HG03457 (cell line): ENCODE data around the gene RALGAPA1.
"Not testable (repeated sequence)": the region's sequence is repeated elsewhere in the genome, so short reads cannot be mapped to it uniquely, and the experiment has no call there.

Source experiments
- ATAC-seq: cut with Tn5 transposase; IDR thresholded peaks from one replicate; pipeline ENCODE4 v1.9.1; 2021; ENCODE audit warnings: moderate number of reproducible peaks; ENCODE audit not compliant: unreplicated experiment

RALGAPA1 gene

DNA sequence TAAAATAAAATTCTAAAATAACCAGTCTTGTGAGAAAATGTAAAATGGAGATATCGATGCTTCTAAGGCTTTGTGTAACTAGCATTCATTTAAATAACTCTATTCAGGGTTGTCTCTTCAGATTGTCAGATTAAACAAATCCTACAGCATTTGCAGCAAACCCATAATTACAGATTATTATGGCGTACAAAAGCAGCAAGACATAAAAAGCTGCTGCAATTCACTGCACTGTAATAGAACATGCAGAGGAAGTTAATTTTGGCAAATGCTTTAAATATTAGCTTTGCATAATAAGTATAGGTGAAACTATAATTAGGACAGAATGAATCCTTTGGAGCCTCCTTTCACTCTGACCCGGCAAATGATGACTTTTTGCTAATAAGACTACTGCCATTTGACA is 176.8 kb downstream of the RALGAPA1 start:
- ATAC-seq = no peak

DNA sequence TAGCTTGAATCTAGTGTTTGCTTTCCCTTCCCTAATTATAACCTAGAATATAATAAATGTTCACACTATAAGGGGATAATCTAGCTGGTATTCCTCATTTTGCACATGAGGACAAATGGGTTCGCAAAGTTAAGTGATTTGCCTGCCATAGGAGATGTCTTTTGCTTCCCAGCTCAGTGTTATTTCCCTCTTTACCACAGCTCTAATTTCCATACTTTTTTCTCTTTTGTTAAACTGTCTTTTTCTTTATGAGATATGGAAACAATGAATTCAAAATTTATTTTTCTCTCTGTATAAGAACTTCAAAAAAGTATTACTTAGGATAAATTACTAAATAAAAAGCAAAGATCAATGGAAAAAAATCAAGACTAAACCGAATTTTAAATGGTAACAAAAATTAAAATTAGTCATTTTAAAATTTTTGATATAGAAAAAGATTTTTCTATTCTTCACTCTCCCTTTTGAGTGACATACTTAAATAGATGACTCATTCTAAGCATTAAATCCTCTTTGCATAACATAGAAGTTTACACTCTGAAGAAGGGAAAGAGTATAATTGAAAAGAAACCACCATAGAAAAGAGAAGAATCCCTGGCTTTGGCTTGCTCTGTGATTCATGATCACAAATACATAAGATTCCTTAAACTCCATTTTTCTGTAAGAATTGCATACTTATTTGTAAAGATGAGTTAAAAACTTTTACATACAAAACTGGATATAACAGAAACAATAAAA is 177.9 kb downstream of the RALGAPA1 start:
- no peak for ATAC-seq

DNA sequence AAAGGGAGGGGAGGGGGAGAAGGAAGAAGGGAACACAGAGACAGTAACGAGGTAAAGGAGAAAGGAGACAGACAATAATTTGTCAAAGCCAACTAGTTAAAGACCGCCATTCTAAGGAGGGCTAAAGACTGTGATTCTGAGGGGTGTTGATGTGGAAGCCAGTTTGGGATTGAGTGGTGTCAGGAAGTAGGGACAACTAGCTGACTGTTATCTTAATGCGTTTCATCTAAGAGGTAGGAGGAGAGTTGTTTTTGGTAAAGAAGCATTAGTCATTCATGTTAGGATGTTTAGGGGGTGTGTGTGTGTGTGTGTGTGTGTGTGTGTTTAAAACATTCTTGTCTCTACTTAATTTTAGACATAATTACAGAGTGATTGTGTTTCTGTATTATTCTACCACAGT is 180.1 kb downstream of the RALGAPA1 start:
- ATAC-seq = no peak

DNA sequence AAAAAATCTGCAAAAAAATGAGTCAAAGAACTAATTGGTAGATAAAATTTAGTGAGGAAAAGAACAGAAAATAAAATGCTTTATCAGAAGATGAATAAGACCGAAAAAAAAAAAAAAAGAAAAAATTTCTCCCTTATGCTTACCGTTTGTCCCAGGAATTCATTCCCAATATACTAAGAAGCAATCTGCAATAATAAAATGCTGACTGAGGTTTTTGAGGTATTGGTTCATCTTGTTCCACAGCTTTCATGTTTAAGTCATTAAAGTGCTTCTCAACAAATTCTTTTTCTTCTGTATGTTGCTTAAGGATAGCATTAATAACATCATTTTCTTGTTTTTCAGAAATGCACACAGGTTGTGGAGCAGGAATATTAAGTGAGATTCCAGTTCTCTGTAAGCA is 182.1 kb downstream of the RALGAPA1 start:
- ATAC-seq = not testable (repeated sequence)

DNA sequence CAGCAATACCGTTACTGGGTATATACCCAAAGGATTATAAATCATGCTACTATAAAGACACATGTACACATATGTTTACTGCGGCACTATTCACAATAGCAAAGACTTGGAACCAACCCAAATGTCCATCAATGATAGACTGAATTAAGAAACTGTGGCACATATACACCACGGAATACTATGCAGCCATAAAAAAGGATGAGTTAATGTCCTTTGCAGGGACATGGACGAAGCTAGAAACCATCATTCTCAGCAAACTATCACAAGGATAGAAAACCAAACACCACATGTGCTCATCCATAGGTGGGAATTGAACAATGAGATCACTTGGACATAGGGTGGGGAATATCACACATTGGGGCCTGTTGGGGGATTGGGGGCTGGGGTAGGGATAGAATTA is 187.1 kb downstream of the RALGAPA1 start:
- ATAC-seq = not testable (repeated sequence)

DNA sequence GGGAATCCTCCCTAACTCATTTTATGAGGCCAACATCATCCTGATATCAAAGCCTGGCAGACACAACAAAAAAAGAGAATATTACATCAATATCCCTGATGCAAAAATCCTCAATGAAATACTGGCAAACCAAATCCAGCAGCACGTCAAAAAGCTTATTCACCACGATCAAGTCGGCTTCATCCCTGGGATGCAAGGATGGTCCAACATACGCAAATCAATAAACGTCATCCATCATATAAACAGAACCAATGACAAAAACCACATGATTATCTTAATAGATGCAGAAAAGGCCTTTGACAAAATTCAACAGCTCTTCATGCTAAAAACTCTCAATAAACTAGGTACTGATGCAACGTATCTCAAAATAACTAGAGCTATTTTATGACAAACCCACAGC is 189.1 kb downstream of the RALGAPA1 start:
- not testable (repeated sequence) for ATAC-seq

DNA sequence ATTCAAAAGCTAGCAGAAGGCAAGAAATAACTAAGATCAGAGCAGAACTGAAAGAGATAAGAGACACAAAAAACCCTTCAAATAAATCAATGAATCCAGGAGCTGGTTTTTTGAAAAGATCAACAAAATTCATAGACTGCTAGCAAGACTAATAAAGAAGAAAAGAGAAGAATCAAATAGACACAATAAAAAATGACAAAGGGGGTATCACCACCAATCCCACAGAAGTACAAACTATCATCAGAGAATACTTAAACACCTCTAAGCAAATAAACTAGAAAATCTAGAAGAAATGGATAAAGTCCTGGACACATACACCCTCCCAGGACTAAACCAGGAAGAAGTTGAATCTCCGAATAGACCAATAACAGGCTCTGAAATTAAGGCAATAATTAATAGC is 189.6 kb downstream of the RALGAPA1 start:
- ATAC-seq = not testable (repeated sequence)

DNA sequence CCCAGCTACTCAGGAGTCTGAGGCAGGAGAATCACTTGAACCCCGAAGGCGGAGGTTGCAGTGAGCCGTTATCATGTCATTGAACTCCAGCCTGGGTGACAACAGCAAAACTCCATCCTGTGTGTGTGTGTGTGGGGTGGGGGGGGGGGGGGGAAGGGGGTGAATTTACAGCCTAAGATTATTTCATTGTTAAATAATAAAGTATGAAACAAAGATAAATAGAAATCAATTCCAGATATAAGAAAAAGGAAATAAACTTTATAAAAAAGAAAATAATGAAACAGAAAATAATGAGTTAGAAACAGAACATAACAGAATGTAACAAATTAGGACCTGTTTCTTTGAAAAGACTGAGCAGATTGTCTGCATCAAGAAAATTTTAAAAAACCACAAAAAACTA is 191.6 kb downstream of the RALGAPA1 start:
- no peak for ATAC-seq

DNA sequence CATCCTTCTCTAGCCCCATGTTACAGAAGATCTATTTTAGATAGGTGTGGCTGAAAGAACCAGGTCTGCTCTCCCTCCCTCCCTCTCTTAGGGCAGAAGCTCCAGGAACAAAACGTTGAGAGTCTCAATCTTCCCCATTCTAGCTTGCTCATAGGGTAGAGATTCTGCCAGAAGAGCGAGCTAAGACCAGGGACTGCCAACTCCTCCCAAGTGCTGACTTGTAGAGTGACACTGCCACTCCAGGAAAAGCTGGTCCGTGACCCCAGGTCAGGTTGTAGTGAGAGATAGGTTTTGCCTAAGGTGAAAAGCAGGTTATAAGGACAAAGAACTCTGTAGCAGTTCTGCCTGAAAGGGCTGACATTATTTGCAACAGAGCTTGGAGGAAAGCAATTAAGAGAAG is 201.7 kb downstream of the RALGAPA1 start:
- no peak for ATAC-seq

DNA sequence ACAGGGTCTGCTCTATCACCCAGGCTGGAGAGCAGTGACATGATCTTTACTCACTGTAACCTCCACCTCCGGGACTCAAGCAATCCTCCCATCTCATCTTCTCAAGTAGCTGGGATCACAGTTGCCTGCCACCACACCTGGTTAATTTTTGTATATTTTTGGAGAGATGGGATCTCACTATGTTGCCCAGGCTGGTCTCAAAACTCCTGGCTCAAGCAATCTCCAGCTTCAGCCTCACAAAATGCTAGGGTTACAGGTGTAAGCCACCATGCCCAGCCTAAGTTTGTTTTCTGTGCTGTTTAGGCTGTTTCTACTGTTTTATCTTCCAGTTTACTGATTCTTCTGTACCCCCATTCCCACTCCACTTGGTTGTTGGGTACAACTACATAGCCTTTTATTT is 208.8 kb downstream of the RALGAPA1 start:
- ATAC-seq = no peak

DNA sequence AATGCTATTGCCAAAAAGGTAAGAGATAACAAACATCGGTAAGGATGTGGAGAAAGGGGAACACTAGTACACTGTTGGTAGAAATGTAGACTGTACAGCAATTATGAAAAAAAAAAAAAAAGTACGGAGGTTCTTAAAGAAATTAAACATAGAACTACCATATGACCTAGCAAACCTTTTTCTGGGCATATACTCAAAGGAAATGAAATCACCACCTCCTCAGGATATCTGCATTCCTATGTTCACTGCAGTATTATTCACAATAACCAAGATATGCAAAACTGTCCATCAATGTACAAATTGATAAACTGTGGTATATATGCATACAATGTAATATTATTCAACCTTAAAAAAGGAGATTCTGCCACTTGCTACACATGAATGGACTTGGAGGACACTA is 214.5 kb downstream of the RALGAPA1 start:
- ATAC-seq = no peak

DNA sequence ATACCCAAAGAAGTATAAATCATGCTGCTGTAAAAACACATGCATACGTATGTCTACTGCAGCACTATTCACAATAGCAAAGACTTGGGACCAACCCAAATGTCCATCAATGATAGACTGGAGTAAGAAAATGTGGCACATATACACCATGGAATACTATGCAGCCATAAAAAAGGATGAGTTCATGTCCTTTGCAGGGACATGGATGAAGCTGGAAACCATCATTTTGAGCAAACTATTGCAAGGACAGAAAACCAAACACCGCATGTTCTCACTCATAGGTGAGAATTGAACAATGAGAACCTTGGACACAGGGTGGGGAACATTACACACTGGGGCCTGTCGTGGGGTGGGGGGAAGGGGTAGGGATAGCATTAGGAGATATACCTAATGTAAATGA is 221.7 kb downstream of the RALGAPA1 start:
- not testable (repeated sequence) for ATAC-seq

DNA sequence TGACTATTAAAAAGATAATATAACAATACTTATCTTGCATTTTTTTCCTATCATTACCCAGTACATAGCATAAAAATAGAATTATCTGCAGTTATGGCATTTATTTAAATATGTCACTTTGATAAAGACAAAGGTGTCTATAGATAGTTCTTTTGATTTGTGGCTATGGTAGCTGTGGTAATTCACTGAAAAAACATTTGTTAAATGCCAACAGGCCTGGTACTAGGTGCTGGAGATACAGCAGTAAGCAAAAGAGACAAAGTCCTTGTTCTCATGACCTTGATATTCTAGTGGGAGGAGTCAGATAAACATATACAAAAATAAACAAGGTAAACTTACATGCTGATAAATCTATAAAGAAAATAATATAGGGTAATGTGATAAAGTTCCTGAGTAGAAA is 230.5 kb downstream of the RALGAPA1 start:
- ATAC-seq = no peak

DNA sequence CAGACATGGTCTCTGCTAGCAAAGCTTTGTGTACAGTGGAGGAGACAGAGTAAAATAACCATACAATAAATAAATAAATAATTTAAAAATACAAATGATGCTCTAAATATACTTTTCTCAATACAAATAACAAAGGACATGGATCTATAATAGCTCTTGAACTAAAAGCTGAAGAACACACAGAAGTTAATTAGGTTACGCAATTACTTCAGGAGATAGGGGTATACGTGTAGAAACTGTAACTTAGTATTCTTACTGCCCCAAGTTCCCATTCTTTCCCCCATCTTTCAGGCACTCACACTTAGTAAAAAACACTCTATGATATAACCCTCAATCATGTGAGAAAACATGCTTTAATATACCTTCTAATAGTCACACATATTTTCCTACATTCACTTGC is 231.0 kb downstream of the RALGAPA1 start:
- no peak for ATAC-seq

DNA sequence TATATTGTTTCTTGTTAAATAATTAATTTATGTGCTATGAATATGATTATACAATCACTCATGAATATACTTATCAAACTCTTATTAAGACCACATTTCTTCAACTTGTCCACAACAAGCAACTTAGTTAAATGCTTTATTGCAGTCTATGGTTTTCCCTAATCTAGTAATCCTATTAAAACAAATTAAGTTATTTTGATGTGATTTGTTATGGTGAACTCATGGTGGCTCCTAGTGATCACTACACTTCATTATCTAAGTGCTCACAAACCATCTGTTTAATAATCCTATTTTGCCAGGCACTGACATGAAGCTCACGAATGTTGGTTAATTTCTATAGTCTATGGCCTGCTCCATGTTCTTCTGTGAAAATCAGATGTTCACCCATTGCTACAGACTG is 232.2 kb downstream of the RALGAPA1 start:
- ATAC-seq = no peak

DNA sequence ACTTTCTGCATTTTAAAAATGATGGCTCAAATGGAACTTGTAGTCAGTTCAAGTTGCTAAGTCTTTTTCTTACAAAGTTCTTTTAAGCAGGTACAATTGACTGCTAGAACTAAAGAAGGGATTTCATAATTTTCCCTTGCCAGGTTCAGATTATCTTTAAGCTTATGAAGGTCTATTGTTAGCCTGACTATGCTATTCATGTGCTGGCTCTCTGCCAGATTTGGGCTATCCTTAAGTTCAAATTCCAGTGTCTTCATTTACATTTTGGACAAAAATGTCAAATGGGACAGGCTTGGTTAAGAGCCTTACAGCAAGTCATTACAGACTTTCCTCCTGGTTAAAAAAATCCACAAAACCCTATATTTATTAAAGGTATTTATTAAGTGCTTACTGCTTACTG is 232.8 kb downstream of the RALGAPA1 start:
- no peak for ATAC-seq

DNA sequence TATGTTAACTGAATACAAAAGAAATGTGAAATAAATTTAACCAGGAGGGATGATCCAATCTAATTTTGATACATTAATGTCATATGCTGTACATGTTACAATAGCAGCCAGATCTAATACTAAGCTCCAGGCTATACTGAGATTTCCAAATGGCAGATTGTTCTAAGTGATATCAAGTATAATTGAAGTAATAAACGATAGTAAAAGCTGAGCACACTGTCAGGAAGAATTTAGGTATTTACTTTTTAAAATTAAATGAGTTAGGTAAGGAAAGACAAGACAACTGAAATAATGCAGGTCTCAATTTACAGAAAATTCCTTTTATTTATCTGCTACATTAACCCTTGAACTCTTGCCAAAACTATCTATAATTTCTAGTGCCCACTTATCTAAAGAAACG is 235.2 kb downstream of the RALGAPA1 start:
- no peak for ATAC-seq

DNA sequence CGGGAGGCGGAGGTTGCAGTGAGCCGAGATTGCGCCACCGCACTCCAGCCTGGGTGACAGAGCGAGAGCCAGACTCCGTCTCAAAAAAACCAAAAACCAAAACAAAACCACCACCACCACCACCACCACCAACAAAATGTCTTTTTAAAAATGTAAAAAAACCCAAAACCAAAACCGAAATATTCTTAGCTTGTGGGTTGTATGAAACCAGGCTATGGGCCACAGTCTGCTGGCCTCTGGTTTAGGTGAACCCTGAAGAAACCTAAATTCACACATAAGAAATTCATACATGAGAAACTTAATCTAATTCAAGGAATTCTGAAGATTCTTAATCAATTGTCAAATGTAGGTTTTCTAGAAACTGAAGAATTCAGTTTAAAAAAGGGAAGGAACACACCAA is 237.5 kb downstream of the RALGAPA1 start:
- no peak for ATAC-seq

DNA sequence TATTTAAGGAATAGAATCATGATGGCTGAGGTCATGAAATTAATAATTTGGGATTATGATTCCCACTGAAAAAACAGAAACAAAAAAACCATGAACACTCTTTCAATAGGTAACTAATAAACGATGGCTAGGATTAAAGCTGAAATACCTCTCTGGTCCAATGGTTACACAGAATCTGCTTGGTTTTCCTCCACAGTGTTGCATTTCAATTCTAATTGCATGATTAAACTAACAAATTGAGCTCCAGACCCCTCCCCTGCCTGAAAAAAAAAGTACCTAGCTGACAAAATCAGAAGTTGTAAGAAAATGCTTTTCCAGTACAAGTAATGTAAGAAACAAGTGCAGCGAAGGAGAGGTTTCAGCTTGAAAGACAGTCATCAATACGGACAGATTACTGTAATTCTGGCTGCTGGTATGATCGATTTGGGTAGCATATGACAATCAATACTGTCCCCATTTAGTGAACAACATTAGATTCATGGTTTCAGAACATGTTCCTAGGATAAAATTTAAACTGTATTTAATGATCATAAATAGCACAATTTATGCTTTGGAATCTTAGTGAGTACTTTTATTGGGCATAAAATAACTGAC is 243.1 kb downstream of the RALGAPA1 start:
- ATAC-seq = no peak

DNA sequence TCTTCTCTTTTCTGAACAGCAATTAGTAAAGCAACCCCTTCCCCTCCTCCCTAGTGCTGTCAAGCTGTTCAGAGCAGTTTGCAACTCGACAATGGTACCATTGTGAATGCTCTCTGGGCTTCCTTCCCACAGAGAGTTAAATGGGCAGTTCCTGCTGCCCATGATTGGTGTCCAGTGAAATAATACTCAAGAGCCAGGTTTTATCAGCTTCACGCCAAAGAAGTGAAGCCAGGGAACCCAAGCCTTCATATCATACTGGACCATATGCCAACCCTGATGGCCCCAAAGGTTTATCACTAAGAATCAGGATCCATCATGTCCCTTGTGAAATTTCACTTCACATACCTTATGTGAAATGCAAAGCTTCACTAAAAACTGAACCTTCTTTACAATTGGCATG is 250.4 kb downstream of the RALGAPA1 start:
- no peak for ATAC-seq

DNA sequence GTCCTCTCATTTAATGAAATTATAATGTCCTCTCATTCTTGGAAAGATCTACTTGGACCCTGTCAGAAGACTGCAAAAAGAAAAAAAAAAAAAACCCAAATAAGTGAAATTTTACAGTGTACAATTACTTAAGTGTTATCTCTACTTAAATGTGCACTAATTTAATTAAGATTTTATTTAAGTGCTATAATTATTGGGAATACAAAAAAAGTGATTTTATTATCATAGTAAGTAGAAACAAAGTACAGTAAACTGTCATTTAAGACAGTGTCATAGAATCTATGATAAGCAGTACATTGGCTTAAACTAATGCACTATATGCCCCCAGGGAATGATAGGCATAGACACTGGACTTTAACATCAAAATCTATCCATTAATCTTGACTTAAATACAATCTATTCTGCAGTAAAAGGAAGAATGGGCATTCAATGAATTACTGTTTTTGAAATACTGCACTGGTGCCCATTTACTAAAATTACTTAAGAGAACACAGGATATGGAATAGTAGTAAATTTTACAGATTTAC is 251.8 kb downstream of the RALGAPA1 start:
- no peak for ATAC-seq

DNA sequence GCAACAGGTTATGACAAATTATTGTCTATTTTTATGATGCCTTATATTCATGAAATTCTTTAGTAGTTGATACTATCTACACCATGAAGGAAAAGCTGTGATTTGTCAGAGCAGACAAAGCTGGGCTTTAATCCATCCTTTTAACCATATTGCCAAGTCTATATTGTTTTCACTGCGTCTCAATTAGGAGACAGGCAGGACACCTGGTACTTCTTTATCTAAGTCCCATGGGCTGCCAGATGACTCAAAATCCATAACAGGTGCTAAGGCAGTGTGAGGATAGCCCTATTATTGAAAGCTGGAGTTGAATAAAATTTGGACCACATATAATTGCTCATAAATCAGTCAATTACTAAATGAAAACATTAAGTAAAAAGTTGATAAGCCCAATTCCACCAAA is 252.5 kb downstream of the RALGAPA1 start:
- no peak for ATAC-seq

DNA sequence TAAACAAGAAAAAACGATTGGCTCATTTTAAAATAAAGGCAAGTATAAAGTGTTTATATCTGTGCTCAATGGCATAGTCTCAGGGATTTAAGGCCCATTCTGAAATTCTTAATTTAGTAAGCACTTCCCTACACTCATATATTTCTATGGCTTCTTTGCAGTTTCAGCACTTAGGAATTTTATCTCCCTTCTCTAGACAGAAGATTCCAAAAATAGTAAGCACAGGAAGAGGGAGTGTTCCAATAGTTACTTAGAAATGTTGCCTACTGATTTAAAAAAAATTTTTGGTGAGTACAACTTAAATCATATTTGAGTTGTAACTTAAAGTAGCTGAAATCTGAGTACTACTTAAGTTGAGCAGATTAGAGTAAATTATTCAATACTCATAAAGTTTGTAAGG is 255.3 kb downstream of the RALGAPA1 start:
- ATAC-seq = no peak
